ENCODE data around the gene TCEANC2.
"Not testable (repeated sequence)": the region's sequence is repeated elsewhere in the genome, so short reads cannot be mapped to it uniquely, and the experiment has no call there.

TCEANC2 gene

DNA sequence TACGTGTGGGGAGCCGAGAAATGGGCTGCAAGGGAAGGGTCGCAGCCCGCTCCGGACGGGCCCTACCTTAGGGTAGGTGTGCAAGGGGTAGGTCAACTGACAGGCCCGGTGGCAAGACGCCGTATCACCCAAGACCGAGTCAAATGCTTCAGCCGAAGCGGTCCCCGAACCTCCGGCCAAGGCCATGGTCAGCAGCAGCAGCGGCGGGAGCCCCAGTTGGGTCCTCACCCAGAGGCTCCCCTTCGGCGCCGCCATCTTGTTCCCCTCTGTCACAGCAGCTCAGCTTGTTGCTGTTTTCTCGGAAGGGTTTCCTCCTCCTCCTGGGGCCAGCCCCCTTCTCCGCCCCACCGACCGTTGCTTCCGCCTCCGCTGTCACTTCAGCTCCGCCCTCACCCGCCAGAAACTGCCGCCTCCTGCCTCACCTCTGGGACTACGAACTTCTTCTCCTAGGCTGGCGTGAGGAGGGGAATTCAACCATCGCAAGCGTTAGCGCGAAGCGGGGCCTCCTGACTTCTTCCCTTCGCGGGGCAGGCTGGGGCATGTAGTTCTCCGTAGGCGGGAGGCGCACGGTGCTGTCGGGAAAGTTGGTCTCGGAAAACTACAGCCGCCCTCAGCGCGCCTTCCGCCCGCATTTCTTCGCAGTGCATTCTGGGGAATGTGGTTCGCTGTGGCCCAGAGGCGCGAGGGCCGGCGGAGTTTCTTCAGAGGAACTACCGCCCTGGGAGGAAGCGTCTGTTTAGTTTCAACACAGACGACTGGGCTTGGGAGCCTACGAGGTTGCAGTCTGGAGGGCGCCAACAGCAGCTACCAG, at the start of gene TCEANC2, which contains the start of gene TMEM59:
TSS of gene TCEANC2 (plus strand) at position 675 of the 811 bp plus-strand sequence. CDS start 815 bp downstream, outside the sequence.
TSS of gene TMEM59 (minus strand) at position 271 of the 811 bp plus-strand sequence. CDS start at position 255, 16 bp downstream.
- H3K27ac ChIP-seq: peak within 1 kb of the TSS; percentile 97
- peak; percentile 96 for DNase-seq (ENCODE audit: low spot score)
- no peak for TF ChIP-seq CTCF (conservative IDR thresholded peaks at IDR 0.05; ENCODE audit: low read depth)
- ChIA-PET POLR2A (ENCODE audit: low non-redundant PET) (interaction anchor here (0.6 kb wide), 1 partner anchor 57 kb away, joined by 4 read pairs; no protein-coding TSS in a partner anchor), CTCF (interaction anchor here (0.7 to 1.0 kb wide), 2 partner anchors 192 to 931 kb away, joined by 4 read pairs; no protein-coding TSS in a partner anchor)

GRCh38 chr1:54003750-54004480, 49.5 kb upstream of the TCEANC2 start:
- POLR2A ChIA-PET (ENCODE audit: low non-redundant PET); H3K27ac ChIP-seq; DNase-seq (ENCODE audit: low spot score): not testable (repeated sequence)
- CTCF ChIA-PET: interaction anchor here (0.6 kb wide), 1 partner anchor 167 kb away, joined by 4 read pairs; no protein-coding TSS in a partner anchor

- no peak overlapping the region for H3K27ac ChIP-seq
- DNase-seq (ENCODE audit: low spot score): no peak
- ChIA-PET POLR2A (ENCODE audit: low non-redundant PET) (no interaction called here), CTCF (interaction anchor here (0.6 kb wide), 1 partner anchor 167 kb away, joined by 4 read pairs; no protein-coding TSS in a partner anchor)
- TF ChIP-seq CTCF (conservative IDR thresholded peaks at IDR 0.05; ENCODE audit: low read depth): no peak
These were observed 48.8 kb upstream of the TCEANC2 start for GRCh38 chr1:54004481-54005049.

- TF ChIP-seq CTCF (conservative IDR thresholded peaks at IDR 0.05; ENCODE audit: low read depth): no peak
- CTCF ChIA-PET: interaction anchor here (0.7 kb wide), 1 partner anchor 13 kb away, joined by 4 read pairs; no protein-coding TSS in a partner anchor
These were observed 46.9 kb upstream of the TCEANC2 start for GRCh38 chr1:54006508-54006907.

DNA sequence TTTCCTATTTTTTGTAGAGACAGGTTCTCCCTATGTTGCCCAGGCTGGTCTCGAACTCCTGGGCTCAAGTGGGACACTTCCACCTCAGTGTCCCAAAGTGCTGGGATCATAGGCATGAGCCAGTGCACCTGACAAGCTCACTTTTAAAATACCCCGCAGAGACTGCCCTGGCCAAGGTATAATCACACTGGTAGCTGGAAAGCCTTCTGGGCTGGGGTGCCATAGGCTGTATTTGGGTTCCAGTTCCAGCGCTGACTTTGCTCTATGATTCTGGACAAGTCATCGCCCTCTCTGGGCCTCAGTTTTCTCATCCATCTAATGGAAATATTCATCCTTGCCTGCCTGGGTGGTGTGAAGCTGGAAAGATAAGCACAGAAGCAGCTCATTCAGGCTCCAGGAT, 45.8 kb upstream of the TCEANC2 start:
- CTCF ChIA-PET: no interaction called here
- TF ChIP-seq CTCF (conservative IDR thresholded peaks at IDR 0.05; ENCODE audit: low read depth): no peak
- POLR2A ChIA-PET (ENCODE audit: low non-redundant PET): no interaction called here
- no peak for DNase-seq (ENCODE audit: low spot score)
- H3K27ac ChIP-seq: no peak overlapping the region

More at GRCh38 chr1:54006508-54006907, 46.9 kb upstream of the TCEANC2 start:
- POLR2A ChIA-PET (ENCODE audit: low non-redundant PET): interaction anchor here (0.5 kb wide), 1 partner anchor 412 kb away, joined by 5 read pairs; no protein-coding TSS in a partner anchor
- DNase-seq (ENCODE audit: low spot score): no peak
- H3K27ac ChIP-seq: no peak overlapping the region

DNA sequence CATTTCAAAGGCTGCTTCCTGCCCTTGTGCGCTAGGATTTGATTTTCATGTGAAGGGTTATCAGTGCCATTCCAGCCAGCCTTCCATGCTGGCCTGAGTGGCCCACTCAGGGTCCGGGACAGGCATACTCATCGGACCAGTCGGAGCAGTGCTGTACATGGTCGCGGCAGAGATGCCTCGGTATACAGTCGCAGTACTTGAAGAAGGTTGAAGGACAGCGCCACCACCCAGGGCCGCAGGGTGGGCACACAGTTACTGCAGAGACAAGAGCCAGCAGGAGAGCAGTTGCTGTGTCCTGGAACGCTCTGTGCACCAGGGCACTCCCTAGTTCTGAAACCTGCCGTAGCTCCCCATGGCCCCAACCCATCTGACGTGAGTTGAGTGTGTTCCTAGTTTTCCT, 44.5 kb upstream of the TCEANC2 start:
- ChIA-PET CTCF (no interaction called here), POLR2A (ENCODE audit: low non-redundant PET) (no interaction called here)
- no peak overlapping the region for H3K27ac ChIP-seq
- TF ChIP-seq CTCF (conservative IDR thresholded peaks at IDR 0.05; ENCODE audit: low read depth): no peak
- DNase-seq (ENCODE audit: low spot score): no peak
